ENCODE measurements around the gene RINL.
"Not testable (repeated sequence)": the region's sequence is repeated elsewhere in the genome, so short reads cannot be mapped to it uniquely, and the experiment has no call there.

The RINL gene

GRCh38 chr19:38869836-38870607 lies 8.1 kb downstream of the RINL start:
- no peak for FAIRE-seq
- peak; percentile 87 for DNase-seq (ENCODE audit: insufficient read length, low spot score)
- peak; percentile 78 for TF ChIP-seq CTCF (IDR thresholded peaks at IDR 0.05; ENCODE audit: insufficient read depth, missing control alignments)

GRCh38 chr19:38869160-38869835 lies 8.8 kb downstream of the RINL start:
- FAIRE-seq: no peak
- no peak for DNase-seq (ENCODE audit: insufficient read length, low spot score)
- TF ChIP-seq CTCF (IDR thresholded peaks at IDR 0.05; ENCODE audit: insufficient read depth, missing control alignments): no peak

GRCh38 chr19:38868551-38868950 lies 9.5 kb downstream of the RINL start:
- FAIRE-seq (no peak), DNase-seq (ENCODE audit: insufficient read length, low spot score) (no peak)
- no peak for TF ChIP-seq CTCF (IDR thresholded peaks at IDR 0.05; ENCODE audit: insufficient read depth, missing control alignments)

- no peak for TF ChIP-seq CTCF (IDR thresholded peaks at IDR 0.05; ENCODE audit: insufficient read depth, missing control alignments)
- no peak for FAIRE-seq
- no peak for DNase-seq (ENCODE audit: insufficient read length, low spot score)
Measured at GRCh38 chr19:38867171-38867780, 10.8 kb downstream of the RINL start.

GRCh38 chr19:38862321-38863059 lies 15.6 kb downstream of the RINL start:
- no peak for FAIRE-seq
- DNase-seq (ENCODE audit: insufficient read length, low spot score): no peak
- no peak for TF ChIP-seq CTCF (IDR thresholded peaks at IDR 0.05; ENCODE audit: insufficient read depth, missing control alignments)

- no peak for TF ChIP-seq CTCF (IDR thresholded peaks at IDR 0.05; ENCODE audit: insufficient read depth, missing control alignments)
- FAIRE-seq: no peak
Measured at GRCh38 chr19:38861368-38861767, 16.7 kb downstream of the RINL start.

GRCh38 chr19:38859631-38860204 lies 18.4 kb downstream of the RINL start:
- FAIRE-seq; DNase-seq (ENCODE audit: insufficient read length, low spot score): not testable (repeated sequence)

More at GRCh38 chr19:38861368-38861767, 16.7 kb downstream of the RINL start:
- DNase-seq (ENCODE audit: insufficient read length, low spot score): no peak

All from D721Med (cell line).